Breast epithelium (tissue), 4 donors: ENCODE results near the gene SELENOK. TPM values are rescaled to one million over a fixed set of nuclear protein-coding genes. Genes with fewer than 3 reads are reported as not detected.

Source experiments
- DNase-seq, 2 donors: peaks; one replicate each; pipeline ENCODE4 v3.0.0-alpha.2; 2019; ENCODE audit warnings: low spot score in 2 of 2
- H3K27ac ChIP-seq, 2 donors: fragments of 200-600 bp; sonication (generic) in 1 of 2; one replicate each; pipeline ENCODE4 v1.5.1; 2016 to 2019; ENCODE audit warnings: mild to moderate bottlenecking in 1 of 2
- H3K27me3 ChIP-seq, 2 donors: fragments of 200-600 bp; sonication (generic) in 1 of 2; one replicate each; pipeline versions ENCODE4 v1.5.1 to v1.6.0; 2017 to 2019; ENCODE audit warnings: control low read depth in 1 of 2, mild to moderate bottlenecking in 1 of 2
- H3K36me3 ChIP-seq: fragments of 200-600 bp; one replicate; pipeline ENCODE4 v1.5.1; 2019
- H3K4me1 ChIP-seq, 2 donors: fragments of 200-600 bp; sonication (generic); one replicate each; pipeline ENCODE4 v1.5.1; 2016 to 2019; ENCODE audit warnings: control low read depth in 1 of 2
- H3K4me3 ChIP-seq, 3 donors: fragments of 200-600 bp; sonication (generic); 1 replicate in 2 of 3; 2 replicates in 1 of 3; pipeline ENCODE4 v1.5.1; 2016 to 2019; ENCODE audit warnings: mild to moderate bottlenecking in 3 of 3, moderate library complexity in 2 of 3
- H3K9me3 ChIP-seq, 2 donors: fragments of 200-600 bp; sonication (generic) in 1 of 2; one replicate each; pipeline ENCODE4 v1.5.1; 2016 to 2019; ENCODE audit warnings: control low read depth in 1 of 2
- CTCF ChIP-seq, 3 donors: fragments of 450-650 bp; IDR thresholded peaks; one replicate each; pipeline ENCODE4 v1.5.1; 2016 to 2017; ENCODE audit warnings: antibody characterized with exemption in 3 of 3, mild to moderate bottlenecking in 3 of 3, moderate library complexity in 3 of 3
- POLR2A ChIP-seq: fragments of 450-650 bp; IDR thresholded peaks from one replicate; pipeline ENCODE4 v1.6.1; 2016; ENCODE audit warnings: antibody characterized with exemption, mild to moderate bottlenecking, moderate library complexity
- POLR2AphosphoS5 ChIP-seq, 3 donors: sonication (generic); formaldehyde crosslinking; IDR thresholded peaks; one replicate each; pipeline ENCODE4 v1.6.1; 2017; ENCODE audit warnings: antibody characterized with exemption in 3 of 3
- intact Hi-C: fragments of 100-400 bp; cut with DNase I; formaldehyde crosslinking; loops from one replicate; pipeline ENCODE4 v1.15.1; 2023; ENCODE audit warnings: low total_unique reads
- total RNA-seq, 3 donors: library from RNA; depleted of rRNA; stranded (reverse); fragments of >200 nt; gene quantifications; one replicate each; pipeline ENCODE4 v1.1.0, GENCODE V29; 2016

Gene SELENOK
- total RNA-seq, 3 donors from 2014 or later, result 42.4 to 63.6 (median 52.8) TPM

- intact Hi-C loops, result no loop called here
- Histone ChIP-seq H3K27ac (no peak overlapping the region), H3K9me3 (no peaks in the 10 kb centered on the region), H3K4me1 (peaks cover 5 to 11% of the 10 kb centered on the region in 2 donors), H3K4me3 (no peak overlapping the region), H3K36me3 (no peaks in the 10 kb centered on the region), H3K27me3 (no peaks in the 10 kb centered on the region)
- no peak for DNase-seq
- TF ChIP-seq CTCF (IDR thresholded peaks at IDR 0.05) (no peak), POLR2A (no peak), POLR2AphosphoS5 (IDR thresholded peaks at IDR 0.05) (no peak)
Measured at GRCh38 chr3:53885239-53885638, 6.4 kb downstream of the SELENOK start.

GRCh38 chr3:53884623-53885022 is 7.0 kb downstream of the SELENOK start:
- H3K9me3 ChIP-seq, result no peaks in the 10 kb centered on the region
- H3K4me3 ChIP-seq, result no peak overlapping the region
- no peak for DNase-seq
- intact Hi-C loops, result loop anchor here (5.0 kb wide), 1 partner anchor 1288 kb away; no protein-coding TSS in a partner anchor
- no peak overlapping the region for H3K27ac ChIP-seq
- TF ChIP-seq POLR2A, result no peak
- no peak for TF ChIP-seq CTCF (IDR thresholded peaks at IDR 0.05)
- TF ChIP-seq POLR2AphosphoS5 (IDR thresholded peaks at IDR 0.05), result no peak
- peaks cover 5 to 13% of the 10 kb centered on the region in 2 donors for H3K4me1 ChIP-seq
- H3K36me3 ChIP-seq, result no peaks in the 10 kb centered on the region
- no peaks in the 10 kb centered on the region for H3K27me3 ChIP-seq

GRCh38 chr3:53883008-53883407 is 8.7 kb downstream of the SELENOK start:
- Histone ChIP-seq H3K27ac (no peak overlapping the region), H3K27me3 (no peaks in the 10 kb centered on the region), H3K36me3 (no peaks in the 10 kb centered on the region), H3K4me1 (peaks cover 5 to 13% of the 10 kb centered on the region in 2 donors), H3K9me3 (no peaks in the 10 kb centered on the region), H3K4me3 (no peak overlapping the region)
- no peak for TF ChIP-seq CTCF (IDR thresholded peaks at IDR 0.05)
- TF ChIP-seq POLR2AphosphoS5 (IDR thresholded peaks at IDR 0.05), result no peak
- TF ChIP-seq POLR2A, result no peak
- DNase-seq, result no peak
- intact Hi-C loops, result loop anchor here (5.0 kb wide), 1 partner anchor 1289 kb away; no protein-coding TSS in a partner anchor

- peak; percentile 50 to 72 for DNase-seq
- Histone ChIP-seq H3K4me3 (peak within 1 kb of the TSS; percentile 95 to 96 (median 96)), H3K27me3 (no peaks in the 10 kb centered on the region), H3K27ac (peak within 1 kb of the TSS; percentile 74 to 91), H3K9me3 (no peaks in the 10 kb centered on the region), H3K36me3 (no peaks in the 10 kb centered on the region), H3K4me1 (peaks cover 5 to 13% of the 10 kb centered on the region in 2 donors)
- intact Hi-C loops, result loop anchor here (5.0 kb wide), 1 partner anchor 1290 kb away; no protein-coding TSS in a partner anchor
- TF ChIP-seq CTCF (IDR thresholded peaks at IDR 0.05), result peak in 2 of 3 donors; percentile 16 to 32
- TF ChIP-seq POLR2AphosphoS5 (IDR thresholded peaks at IDR 0.05), result peak; percentile 18 to 48 (median 36)
- no peak for TF ChIP-seq POLR2A
Measured at GRCh38 chr3:53881691-53882593, 9.7 kb downstream of the SELENOK start, which contains the start of gene ACTR8. TSS of gene ACTR8 (minus strand) at chr3:53882152. CDS start at chr3:53882101, 51 bp downstream.
